Ammon's horn (tissue), 1 donor: ENCODE data around the gene LRRC7.

ENCODE experiments used
- DNase-seq: peaks from one replicate; pipeline ENCODE4 v3.0.0-alpha.2; 2016; ENCODE audit warnings: low spot score

The LRRC7 gene

DNA sequence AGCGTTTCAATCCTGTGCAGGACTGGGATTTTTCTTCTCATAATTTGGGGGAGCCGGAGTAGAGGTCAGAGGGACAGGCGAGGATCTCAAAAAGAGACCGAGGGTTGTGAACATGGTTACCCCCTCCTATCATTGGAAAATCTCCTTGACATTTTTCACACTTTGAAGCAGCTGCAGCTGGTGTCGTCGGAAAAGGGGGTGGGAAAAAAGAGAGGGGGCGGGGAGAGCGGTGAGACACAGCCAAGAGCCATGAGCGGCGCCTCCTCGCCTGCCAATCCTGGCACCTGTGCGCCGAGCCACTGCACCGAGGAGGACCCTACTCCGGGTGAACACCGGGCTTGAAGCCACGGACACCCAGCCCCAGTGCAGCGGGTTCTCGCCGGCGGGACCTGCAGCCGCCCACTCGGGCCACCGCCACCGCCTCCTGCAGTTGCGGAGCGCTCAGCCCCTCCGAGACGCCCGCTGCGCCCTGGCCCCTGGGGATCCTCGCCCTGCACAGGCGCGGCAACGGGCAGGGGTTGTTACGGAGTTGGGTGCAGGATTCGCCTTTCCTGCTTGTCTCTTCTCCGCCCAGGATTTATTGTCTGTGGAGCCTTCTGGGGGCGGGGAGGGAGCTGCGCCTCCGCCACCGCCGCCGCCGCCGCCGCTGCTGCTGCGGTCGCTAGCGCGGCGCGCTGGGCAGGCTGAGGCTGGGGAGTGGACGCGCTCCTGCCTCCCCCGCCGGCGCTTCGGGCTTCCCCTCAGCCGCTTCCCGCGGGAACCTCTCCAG lies at the start of gene LRRC7:
Gene LRRC7, plus strand, starts transcription at position 271 of the 769 bp plus-strand sequence. CDS start 718 bp downstream, outside the sequence.
- DNase-seq: peak; percentile 44

- DNase-seq: no peak
Measured at GRCh38 chr1:69519006-69519405, 48.7 kb upstream of the LRRC7 start.

DNA sequence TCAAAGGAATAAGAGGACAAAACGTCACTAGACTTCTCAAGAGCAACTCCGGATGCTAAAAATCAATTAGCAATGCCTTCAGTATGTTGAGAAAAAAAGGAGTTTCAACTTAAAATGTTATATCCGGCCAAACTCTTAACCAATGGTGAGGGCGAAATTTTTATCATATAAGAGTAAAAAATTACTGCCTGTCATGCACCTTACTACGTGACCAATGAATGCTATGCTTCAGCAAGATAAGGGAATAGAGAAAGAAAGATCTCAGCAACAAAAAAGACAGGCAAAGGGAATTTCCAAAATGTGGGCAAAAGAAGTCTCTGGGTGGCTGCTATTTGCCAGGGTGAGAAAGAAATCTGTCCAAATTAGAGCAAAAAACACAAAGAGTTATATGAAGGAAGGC lies 47.4 kb upstream of the LRRC7 start:
- no peak for DNase-seq

DNA sequence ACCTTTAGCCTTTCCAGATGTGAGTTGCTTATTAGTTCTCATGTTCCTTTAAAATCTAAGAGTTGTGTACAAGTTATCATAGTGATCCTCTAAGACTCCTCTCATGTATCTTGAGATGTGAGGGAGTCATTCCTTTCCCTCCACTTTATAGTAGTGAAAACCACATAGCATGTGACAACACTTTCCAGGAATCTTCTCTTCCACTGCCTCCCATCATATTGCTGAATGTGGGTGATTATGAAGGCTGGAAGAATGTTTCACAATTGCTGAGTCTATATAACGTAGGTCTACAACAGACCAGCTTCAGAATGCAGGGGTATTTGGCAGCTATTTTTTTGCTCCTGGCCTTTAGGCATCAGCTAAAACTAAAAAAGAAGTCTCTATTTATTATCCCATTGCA lies 44.7 kb upstream of the LRRC7 start:
- DNase-seq: no peak

DNA sequence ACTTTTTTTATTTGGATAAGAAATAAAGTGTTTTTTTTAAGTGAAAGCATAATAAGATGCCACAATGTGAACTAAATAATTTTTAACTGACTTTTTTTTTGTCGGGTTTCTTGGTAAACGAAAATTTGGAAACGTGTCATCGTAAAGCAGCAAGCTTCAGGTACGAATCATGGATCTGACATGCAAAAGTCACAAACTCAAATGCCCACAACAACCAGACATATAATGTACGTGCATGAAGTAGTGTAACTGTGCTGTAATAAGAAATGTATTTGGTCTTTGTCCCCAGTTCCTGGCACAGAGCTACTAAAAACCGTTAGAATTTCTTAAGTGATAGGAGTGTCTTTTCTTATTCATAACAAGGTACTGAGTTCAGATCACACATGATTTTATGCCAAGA lies 44.3 kb upstream of the LRRC7 start:
- DNase-seq: no peak

GRCh38 chr1:69524015-69524414 lies 43.7 kb upstream of the LRRC7 start:
- DNase-seq: no peak

- DNase-seq: no peak
Measured at GRCh38 chr1:69527273-69527672, 40.4 kb upstream of the LRRC7 start.

DNA sequence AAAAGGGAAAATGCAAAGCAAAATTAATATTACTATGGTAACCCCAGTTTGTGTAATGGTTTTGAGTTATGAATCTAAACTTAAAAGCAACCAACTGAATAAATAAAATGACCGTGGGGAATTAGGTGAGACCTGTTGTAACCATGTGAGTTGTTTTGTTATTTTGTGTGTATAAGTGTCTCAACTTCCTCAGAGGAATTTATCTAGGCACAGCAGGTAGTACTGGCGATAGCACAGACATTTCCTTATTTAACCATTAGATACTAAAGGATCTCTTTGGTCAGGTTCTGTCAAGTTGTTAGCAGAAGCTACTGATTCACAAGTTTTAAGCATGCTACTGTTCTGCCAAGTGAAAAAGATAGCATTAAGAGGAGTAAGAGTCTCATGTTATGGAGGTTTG lies 39.3 kb upstream of the LRRC7 start:
- DNase-seq: no peak

- no peak for DNase-seq
Measured at GRCh38 chr1:69533343-69533742, 34.4 kb upstream of the LRRC7 start.

DNA sequence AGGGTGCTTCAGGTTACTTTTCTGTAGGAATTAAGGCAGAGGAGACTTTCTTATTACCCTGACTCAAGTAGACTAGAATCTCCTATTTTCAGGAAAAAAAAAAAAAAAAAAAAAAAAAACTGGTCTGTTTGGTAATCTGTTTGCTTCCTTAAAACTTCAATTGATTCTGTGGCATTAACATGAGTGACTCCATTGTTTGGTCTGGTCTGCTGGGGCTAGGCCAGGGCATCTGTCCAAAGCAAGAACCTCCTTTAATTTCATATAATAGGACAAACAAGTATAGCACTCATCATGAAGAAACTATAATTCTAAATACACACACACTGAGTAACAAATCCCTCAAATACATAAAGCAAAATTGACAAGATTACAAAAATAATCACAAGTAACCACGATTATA lies 32.9 kb upstream of the LRRC7 start:
- DNase-seq: no peak

DNA sequence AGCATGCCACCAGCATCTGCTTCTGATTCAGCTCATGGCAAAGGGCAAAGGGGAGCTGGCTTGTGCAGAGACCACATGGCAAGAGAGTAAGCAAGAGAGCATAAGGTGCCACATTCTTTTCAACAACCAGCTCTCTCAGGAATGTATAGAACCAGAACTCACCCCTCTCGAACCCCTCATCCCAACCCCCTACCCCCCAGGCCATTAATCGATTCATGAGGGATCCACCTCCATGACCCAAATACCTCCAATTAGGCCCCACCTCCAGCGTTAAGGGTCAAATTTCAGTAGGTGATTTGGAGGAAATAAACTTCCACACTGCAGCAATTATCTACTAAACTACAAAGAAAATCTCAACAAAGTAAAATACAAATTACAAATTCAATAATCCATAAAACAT lies 32.2 kb upstream of the LRRC7 start:
- no peak for DNase-seq

- DNase-seq: no peak
Measured at GRCh38 chr1:69540052-69540451, 27.7 kb upstream of the LRRC7 start.

GRCh38 chr1:69551476-69552324 lies 16.0 kb upstream of the LRRC7 start:
- DNase-seq: no peak

GRCh38 chr1:69553726-69554125 lies 14.0 kb upstream of the LRRC7 start:
- no peak for DNase-seq

GRCh38 chr1:69568421-69569174 lies 876 bp downstream of the LRRC7 start:
- peak; percentile 26 for DNase-seq

GRCh38 chr1:69569175-69569541 lies 1.4 kb downstream of the LRRC7 start:
- DNase-seq: peak; percentile 40

DNA sequence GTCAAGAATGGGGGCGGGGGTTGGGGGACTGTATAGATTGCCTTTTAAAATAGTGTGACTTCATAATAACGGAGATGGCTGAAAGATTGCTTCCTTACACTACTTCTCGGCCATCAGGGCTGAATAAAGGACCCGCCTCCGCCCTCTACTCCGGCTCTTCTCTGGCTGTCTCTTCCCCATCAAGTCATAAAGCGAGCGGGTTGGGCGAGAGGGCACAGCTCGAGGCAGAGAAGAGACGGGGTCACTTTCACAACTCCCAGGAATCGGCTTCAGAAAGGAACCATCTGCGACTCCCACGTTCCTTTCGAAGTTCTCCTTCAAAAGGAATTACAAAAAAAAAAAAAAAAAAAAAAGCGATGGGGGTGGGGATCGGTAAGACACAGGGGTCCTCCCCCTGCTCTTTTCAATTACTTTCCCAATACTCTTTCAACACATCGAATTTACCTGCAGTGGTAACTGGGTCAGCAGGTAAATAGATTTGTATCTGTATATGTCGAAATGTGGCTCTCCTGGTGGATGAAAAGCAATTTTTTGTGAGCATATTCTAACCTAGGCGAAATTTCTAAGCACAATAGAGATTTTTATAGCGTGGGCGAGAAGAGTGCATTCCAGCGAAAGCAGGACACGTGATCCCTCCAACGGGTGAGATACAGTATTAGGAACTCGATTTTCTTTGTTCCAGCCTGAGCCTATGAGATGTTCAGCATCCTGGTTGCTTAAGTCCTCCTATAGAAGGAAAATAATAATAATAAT lies 2.0 kb downstream of the LRRC7 start:
- peak; percentile 65 for DNase-seq

DNA sequence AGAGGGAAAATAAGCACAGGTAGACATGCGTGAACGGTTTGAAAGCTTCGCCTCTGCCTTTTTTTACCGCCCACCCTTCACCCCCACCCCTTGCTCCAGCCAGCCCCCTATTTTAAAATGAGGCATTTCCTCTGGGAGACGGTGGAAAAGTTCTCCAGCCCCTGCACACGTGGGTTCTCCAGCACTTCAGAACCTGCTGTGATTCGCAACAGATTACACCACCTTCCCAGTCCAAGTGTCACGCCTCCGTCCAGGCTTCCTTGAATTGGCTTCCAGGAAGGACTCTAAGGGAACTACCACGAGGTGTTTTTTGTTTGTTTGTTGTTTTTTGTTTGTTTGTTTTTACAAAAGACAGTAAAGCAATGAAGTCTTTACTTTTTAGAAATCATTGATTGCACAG lies 2.6 kb downstream of the LRRC7 start:
- peak; percentile 24 for DNase-seq

DNA sequence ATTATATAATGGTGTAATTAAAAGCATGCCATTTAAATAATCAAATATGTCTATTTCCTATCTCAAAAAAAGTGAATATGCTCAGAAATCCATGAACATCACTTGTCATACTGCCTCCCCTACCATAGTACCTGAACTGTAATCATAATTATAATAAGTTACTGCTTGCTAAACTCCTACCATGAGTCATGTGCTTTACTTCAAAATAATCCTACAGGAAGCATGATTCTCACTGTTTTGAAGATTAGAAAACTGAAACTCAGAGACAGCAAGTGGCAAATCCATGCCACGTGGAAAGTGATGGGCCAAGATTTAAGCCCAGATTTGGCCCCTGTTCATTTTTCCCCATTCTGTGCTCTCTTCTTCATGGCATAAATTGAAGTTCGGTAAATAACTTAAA lies 5.2 kb downstream of the LRRC7 start:
- no peak for DNase-seq

DNA sequence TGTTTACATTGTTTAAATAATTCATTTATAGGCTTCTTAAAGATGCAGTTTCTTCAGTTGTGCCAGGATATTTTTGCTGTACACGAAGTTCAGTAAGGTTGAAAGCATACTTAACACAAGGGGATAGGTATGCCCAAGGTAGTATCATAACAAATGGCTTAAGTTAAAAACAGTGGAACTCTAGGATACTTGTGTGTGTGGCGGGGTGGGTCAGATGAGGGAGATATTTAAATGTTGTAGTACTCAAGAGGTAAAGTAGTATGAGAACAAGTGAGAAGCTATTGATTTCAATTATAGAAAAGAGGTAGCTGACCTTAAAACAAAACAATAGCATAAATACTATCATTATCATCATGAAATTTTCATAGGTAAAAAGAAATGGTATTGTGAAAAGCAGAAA lies 6.2 kb downstream of the LRRC7 start:
- no peak for DNase-seq

- DNase-seq: no peak
Measured at GRCh38 chr1:69585666-69586065, 17.9 kb downstream of the LRRC7 start.

GRCh38 chr1:69587391-69587790 lies 19.7 kb downstream of the LRRC7 start:
- no peak for DNase-seq
